Neural progenitor cell (in vitro differentiated cells): ENCODE results near the gene THEMIS2. TPM values are rescaled to one million over a fixed set of nuclear protein-coding genes. Genes with fewer than 3 reads are reported as not detected.
A peak's percentile ranks its signal among the peaks of the same experiment; 100 is the strongest.

ENCODE experiments used
- DNase-seq: peaks from one replicate; pipeline ENCODE4 v3.0.0-alpha.2; 2016; ENCODE audit warnings: low spot score
- H2AFZ ChIP-seq: fragments of 200-600 bp; sonication (generic); replicated peaks from 2 replicates; pipeline ENCODE4 v1.6.1; 2016; ENCODE audit warnings: antibody characterized with exemption
- H3F3A ChIP-seq: fragments of 200-600 bp; sonication (generic); 2 replicates; pipeline ENCODE4 v1.6.1; 2016; ENCODE audit warnings: antibody characterized with exemption, low read depth
- H3K27ac ChIP-seq: fragments of 200-600 bp; sonication (generic); 2 replicates; pipeline ENCODE4 v1.5.1; 2016; ENCODE audit warnings: mild to moderate bottlenecking
- H3K27me3 ChIP-seq: fragments of 200-600 bp; sonication (generic); 2 replicates; pipeline ENCODE4 v1.6.1; 2016; ENCODE audit warnings: mild to moderate bottlenecking, moderate library complexity
- H3K36me3 ChIP-seq: fragments of 200-600 bp; sonication (generic); 2 replicates; pipeline ENCODE4 v1.5.1; 2016
- H3K4me1 ChIP-seq: fragments of 200-600 bp; sonication (generic); 2 replicates; pipeline ENCODE4 v1.6.1; 2016; ENCODE audit warnings: mixed run types
- H3K4me2 ChIP-seq: fragments of 200-600 bp; sonication (generic); 2 replicates; pipeline ENCODE4 v1.6.1; 2016
- H3K4me3 ChIP-seq: fragments of 200-600 bp; sonication (generic); 2 replicates; pipeline ENCODE4 v1.5.1; 2016
- H3K79me2 ChIP-seq: fragments of 200-600 bp; sonication (generic); 2 replicates; pipeline ENCODE4 v1.6.1; 2016; ENCODE audit warnings: low read depth
- H3K9ac ChIP-seq: fragments of 200-600 bp; sonication (generic); 2 replicates; pipeline ENCODE4 v1.6.1; 2016
- H3K9me3 ChIP-seq: fragments of 200-600 bp; sonication (generic); 2 replicates; pipeline ENCODE4 v1.5.1; 2016; ENCODE audit warnings: low read depth
- H4K20me1 ChIP-seq: fragments of 200-600 bp; sonication (generic); 2 replicates; pipeline ENCODE4 v1.6.1; 2016; ENCODE audit warnings: low read depth
- H3K27ac Mint-ChIP-seq: 3 replicates; pipeline ENCODE4 v1.8.0; 2021; ENCODE audit warnings: mixed read lengths
- H3K27me3 Mint-ChIP-seq: 2 replicates; pipeline ENCODE4 v1.8.0; 2022; ENCODE audit warnings: low read depth, mild to moderate bottlenecking, inconsistent platforms, moderate library complexity, mixed read lengths; ENCODE audit not compliant: insufficient read depth
- H3K36me3 Mint-ChIP-seq: 3 replicates; pipeline ENCODE4 v1.8.0; 2021; ENCODE audit warnings: mixed read lengths
- H3K4me1 Mint-ChIP-seq: 3 replicates; pipeline ENCODE4 v1.8.0; 2021; ENCODE audit warnings: mixed read lengths
- H3K4me3 Mint-ChIP-seq: 3 replicates; pipeline ENCODE4 v1.8.0; 2021; ENCODE audit warnings: mild to moderate bottlenecking, moderate library complexity, mixed read lengths
- H3K9me3 Mint-ChIP-seq: 3 replicates; pipeline ENCODE4 v1.8.0; 2020; ENCODE audit warnings: mixed read lengths
- EZH2 ChIP-seq: fragments of 200-600 bp; sonication (generic); IDR thresholded peaks from 2 replicates; pipeline ENCODE4 v1.6.1; 2017; ENCODE audit warnings: antibody characterized with exemption, mild to moderate bottlenecking, moderate library complexity
- EZH2phosphoT487 ChIP-seq: fragments of 200-600 bp; sonication (generic); IDR thresholded peaks from 2 replicates; pipeline ENCODE4 v1.6.1; 2017; ENCODE audit warnings: antibody characterized with exemption
- total RNA-seq: library from RNA; depleted of rRNA; stranded (reverse); fragments of >200 nt; gene quantifications from 2 replicates; pipeline ENCODE4 v1.2.3, GENCODE V29; 2015; ENCODE audit warnings: low replicate concordance
- TF ChIP-seq, protein P1 (sequence below): fragments of 200-600 bp; sonication (generic); IDR thresholded peaks from 2 replicates; pipeline ENCODE4 v1.5.1; 2017; ENCODE audit warnings: antibody characterized with exemption, mild to moderate bottlenecking

Gene THEMIS2
- total RNA-seq, 1 donor from 2014 or later: 1.7 TPM

DNA sequence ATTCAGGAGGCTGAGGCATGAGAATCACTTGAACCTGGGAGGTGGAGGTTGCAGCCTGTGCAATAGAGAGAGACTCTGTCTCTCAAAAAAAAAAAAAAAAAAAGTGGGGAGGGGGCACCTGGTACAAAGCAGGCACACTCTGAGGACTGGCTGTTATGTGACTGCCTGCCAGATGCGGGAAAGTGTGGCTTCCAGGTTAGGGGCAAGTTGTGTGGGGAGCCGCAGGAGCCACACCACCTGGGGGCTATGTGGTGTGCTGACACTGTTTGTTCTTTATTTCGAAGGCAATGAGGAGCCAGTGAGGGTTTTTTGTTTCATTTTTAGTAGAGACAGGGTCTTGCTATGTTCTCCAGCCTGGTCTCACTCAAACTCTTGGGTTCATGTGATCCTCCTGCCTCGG lies 5.7 kb downstream of the THEMIS2 start:
- H3K4me3 ChIP-seq: no peak overlapping the region
- H3K27ac ChIP-seq: no peak overlapping the region
- no peaks in the 10 kb centered on the region for H3K36me3 Mint-ChIP-seq
- no peak for DNase-seq
- no peak overlapping the region for H3K4me3 Mint-ChIP-seq
- no peaks in the 10 kb centered on the region for H3K9me3 Mint-ChIP-seq
- no peaks in the 10 kb centered on the region for H3K9me3 ChIP-seq
- H3K27me3 Mint-ChIP-seq: peaks cover 7% of the 10 kb centered on the region
- H3K36me3 ChIP-seq: no peaks in the 10 kb centered on the region
- H3K27ac Mint-ChIP-seq: no peak overlapping the region
- H3K27me3 ChIP-seq: peaks cover 6% of the 10 kb centered on the region
- no peaks in the 10 kb centered on the region for H4K20me1 ChIP-seq
- H3K4me1 Mint-ChIP-seq: peaks cover 2% of the 10 kb centered on the region
- no peaks in the 10 kb centered on the region for H3K79me2 ChIP-seq
- H3K4me2 ChIP-seq: no peak overlapping the region
- H3K4me1 ChIP-seq: no peaks in the 10 kb centered on the region
- no peaks in the 10 kb centered on the region for H3F3A ChIP-seq
- no peak overlapping the region for H3K9ac ChIP-seq
- no peak for TF ChIP-seq EZH2
- no peak overlapping the region for H2AFZ ChIP-seq

DNA sequence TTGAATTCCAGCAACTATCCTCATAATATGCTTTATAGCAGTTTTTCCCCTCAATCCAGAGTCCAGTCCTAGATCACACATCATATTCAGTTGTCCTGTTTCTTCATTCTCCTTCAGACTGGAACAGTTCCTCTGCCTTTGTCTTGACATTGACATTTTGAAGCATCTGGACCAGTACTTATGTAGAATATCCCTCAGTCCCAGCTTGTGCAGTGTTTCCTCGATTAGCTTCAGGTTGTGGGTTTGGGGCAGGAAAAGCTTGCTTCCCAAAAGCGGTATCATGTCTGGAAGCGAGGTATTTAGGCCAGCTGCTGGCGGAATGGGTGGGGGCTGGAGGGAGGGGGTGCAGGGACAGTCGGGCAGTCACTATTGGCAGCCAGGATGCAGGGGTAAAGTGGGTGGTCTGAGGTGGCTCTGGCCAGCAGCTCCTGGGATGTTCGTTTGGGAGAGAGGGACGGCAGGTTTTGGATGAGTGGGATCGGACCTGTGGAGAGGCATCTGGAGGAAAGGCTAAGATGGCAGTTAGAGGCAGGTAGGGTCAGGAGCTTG lies 6.5 kb downstream of the THEMIS2 start:
- H3K79me2 ChIP-seq: no peaks in the 10 kb centered on the region
- peaks cover 5% of the 10 kb centered on the region for H3K27me3 Mint-ChIP-seq
- DNase-seq: no peak
- no peaks in the 10 kb centered on the region for H3K4me1 ChIP-seq
- H3K4me1 Mint-ChIP-seq: no peaks in the 10 kb centered on the region
- TF ChIP-seq, protein P1, sequence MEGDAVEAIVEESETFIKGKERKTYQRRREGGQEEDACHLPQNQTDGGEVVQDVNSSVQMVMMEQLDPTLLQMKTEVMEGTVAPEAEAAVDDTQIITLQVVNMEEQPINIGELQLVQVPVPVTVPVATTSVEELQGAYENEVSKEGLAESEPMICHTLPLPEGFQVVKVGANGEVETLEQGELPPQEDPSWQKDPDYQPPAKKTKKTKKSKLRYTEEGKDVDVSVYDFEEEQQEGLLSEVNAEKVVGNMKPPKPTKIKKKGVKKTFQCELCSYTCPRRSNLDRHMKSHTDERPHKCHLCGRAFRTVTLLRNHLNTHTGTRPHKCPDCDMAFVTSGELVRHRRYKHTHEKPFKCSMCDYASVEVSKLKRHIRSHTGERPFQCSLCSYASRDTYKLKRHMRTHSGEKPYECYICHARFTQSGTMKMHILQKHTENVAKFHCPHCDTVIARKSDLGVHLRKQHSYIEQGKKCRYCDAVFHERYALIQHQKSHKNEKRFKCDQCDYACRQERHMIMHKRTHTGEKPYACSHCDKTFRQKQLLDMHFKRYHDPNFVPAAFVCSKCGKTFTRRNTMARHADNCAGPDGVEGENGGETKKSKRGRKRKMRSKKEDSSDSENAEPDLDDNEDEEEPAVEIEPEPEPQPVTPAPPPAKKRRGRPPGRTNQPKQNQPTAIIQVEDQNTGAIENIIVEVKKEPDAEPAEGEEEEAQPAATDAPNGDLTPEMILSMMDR: no peak
- TF ChIP-seq EZH2: no peak
- TF ChIP-seq EZH2phosphoT487: no peak
- peak overlapping the region; percentile 46 for H3K27ac Mint-ChIP-seq
- no peaks in the 10 kb centered on the region for H3K9me3 ChIP-seq
- H4K20me1 ChIP-seq: no peaks in the 10 kb centered on the region
- no peak overlapping the region for H3K4me2 ChIP-seq
- H3K4me3 Mint-ChIP-seq: no peak overlapping the region
- H3K36me3 Mint-ChIP-seq: no peaks in the 10 kb centered on the region
- H3K9me3 Mint-ChIP-seq: no peaks in the 10 kb centered on the region
- H2AFZ ChIP-seq: no peak overlapping the region
- H3F3A ChIP-seq: no peaks in the 10 kb centered on the region
- H3K9ac ChIP-seq: no peak overlapping the region
- no peak overlapping the region for H3K4me3 ChIP-seq
- no peak overlapping the region for H3K27ac ChIP-seq
- H3K27me3 ChIP-seq: no peaks in the 10 kb centered on the region
- no peaks in the 10 kb centered on the region for H3K36me3 ChIP-seq

DNA sequence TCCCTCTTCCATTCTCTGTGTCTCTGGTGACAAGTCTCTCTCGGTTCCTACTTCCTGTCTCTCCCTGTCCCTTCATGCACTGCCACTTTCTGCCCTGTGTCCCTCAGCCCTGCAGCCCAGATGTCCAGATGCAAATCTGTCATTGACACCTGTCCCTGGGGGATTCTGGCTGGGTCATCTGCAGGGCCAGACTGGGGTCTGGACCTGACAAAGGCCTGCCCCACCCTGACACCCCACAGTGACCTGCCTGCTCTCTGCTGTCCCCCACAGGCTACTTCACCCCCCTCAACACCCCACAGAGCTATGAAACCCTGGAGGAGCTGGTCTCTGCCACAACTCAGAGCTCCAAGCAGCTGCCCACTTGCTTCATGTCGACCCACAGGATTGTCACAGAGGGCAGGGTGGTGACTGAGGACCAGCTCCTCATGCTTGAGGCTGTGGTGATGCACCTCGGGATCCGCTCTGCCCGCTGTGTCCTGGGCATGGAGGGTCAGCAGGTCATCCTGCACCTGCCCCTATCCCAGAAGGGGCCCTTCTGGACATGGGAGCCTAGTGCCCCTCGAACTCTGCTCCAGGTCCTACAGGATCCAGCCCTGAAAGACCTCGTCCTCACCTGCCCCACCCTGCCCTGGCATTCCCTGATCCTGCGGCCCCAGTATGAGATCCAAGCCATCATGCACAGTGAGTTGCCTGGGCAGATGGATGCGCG lies 7.2 kb downstream of the THEMIS2 start:
- Mint-ChIP-seq H3K9me3 (no peaks in the 10 kb centered on the region), H3K27ac (peak overlapping the region; percentile 46), H3K4me1 (no peaks in the 10 kb centered on the region), H3K36me3 (peaks cover 2% of the 10 kb centered on the region), H3K27me3 (peaks cover 4% of the 10 kb centered on the region), H3K4me3 (no peak overlapping the region)
- no peaks in the 10 kb centered on the region for H3K4me1 ChIP-seq
- H4K20me1 ChIP-seq: no peaks in the 10 kb centered on the region
- H3K9me3 ChIP-seq: no peaks in the 10 kb centered on the region
- no peak overlapping the region for H3K4me2 ChIP-seq
- H3K4me3 ChIP-seq: no peak overlapping the region
- no peaks in the 10 kb centered on the region for H3K36me3 ChIP-seq
- DNase-seq: no peak
- no peaks in the 10 kb centered on the region for H3K27me3 ChIP-seq
- H3K27ac ChIP-seq: no peak overlapping the region
- no peak overlapping the region for H3K9ac ChIP-seq
- H3K79me2 ChIP-seq: no peaks in the 10 kb centered on the region
- TF ChIP-seq EZH2 (no peak), EZH2phosphoT487 (no peak)
- TF ChIP-seq, protein P1: no peak
- no peaks in the 10 kb centered on the region for H3F3A ChIP-seq
- no peak overlapping the region for H2AFZ ChIP-seq

DNA sequence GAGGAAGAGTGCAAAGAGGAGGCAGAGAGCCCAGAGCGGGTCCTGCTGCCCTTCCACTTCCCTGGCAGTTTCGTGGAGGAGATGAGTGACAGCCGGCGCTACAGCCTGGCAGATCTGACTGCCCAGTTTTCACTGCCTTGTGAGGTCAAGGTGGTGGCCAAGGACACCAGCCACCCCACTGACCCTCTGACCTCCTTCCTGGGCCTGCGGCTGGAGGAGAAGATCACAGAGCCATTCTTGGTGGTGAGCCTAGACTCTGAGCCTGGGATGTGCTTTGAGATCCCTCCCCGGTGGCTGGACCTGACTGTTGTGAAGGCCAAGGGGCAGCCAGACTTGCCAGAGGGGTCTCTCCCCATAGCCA lies 10.2 kb downstream of the THEMIS2 start:
- Mint-ChIP-seq H3K4me3 (no peak overlapping the region), H3K9me3 (no peaks in the 10 kb centered on the region), H3K4me1 (no peaks in the 10 kb centered on the region), H3K36me3 (peaks cover 8% of the 10 kb centered on the region), H3K27me3 (no peaks in the 10 kb centered on the region), H3K27ac (no peak overlapping the region)
- H3K27me3 ChIP-seq: no peaks in the 10 kb centered on the region
- no peak for DNase-seq
- TF ChIP-seq EZH2 (no peak), EZH2phosphoT487 (no peak)
- TF ChIP-seq, protein P1: no peak
- H3K4me3 ChIP-seq: no peak overlapping the region
- no peaks in the 10 kb centered on the region for H3K4me1 ChIP-seq
- H3K79me2 ChIP-seq: no peaks in the 10 kb centered on the region
- H3K27ac ChIP-seq: no peak overlapping the region
- H4K20me1 ChIP-seq: no peaks in the 10 kb centered on the region
- no peaks in the 10 kb centered on the region for H3K36me3 ChIP-seq
- H3K9ac ChIP-seq: no peak overlapping the region
- no peak overlapping the region for H2AFZ ChIP-seq
- no peak overlapping the region for H3K4me2 ChIP-seq
- no peaks in the 10 kb centered on the region for H3F3A ChIP-seq
- H3K9me3 ChIP-seq: no peaks in the 10 kb centered on the region
